ENCODE measurements around the gene RNF113A. TPM values are rescaled to one million over a fixed set of nuclear protein-coding genes. Genes with fewer than 3 reads are reported as not detected.

Gene RNF113A
- total RNA-seq, 1 donor from 2014 or later = 9.4 TPM

DNA sequence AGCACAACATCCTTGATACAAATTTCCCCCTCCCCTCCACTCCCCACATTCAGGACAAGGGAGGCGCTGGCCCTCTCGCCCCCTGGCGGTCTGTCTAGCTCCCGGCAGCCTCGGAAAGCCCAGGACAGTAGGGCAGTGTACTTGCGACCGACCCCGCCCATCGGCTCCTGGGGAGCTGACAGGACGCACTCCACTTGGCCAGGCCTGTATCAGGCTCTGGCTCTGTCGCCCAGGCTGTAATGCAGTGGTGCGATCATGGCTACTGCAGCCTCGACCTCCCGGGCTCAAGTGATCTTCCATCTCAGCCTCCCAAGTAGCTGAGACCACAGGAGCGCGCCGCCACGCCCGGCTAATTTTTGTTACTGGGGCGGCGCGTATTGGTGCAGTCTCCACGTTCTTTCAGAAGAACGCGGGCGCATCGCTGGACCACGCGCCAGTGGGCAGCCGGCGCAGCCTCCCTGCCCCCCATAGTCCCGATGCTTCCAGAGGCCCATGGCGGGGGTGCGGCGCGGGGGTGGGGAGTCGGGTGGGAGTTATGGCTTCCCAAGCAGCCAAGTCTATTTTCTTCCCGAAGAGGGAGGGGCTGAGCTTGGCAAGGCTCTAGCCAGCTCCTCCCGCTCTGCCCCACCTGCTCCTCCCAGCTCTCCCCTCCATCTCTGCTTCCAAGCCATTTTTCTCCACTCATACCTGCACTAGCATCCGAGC is 16.3 kb upstream of the RNF113A start:
- H3K4me1 ChIP-seq (ENCODE audit: control insufficient read depth in 3 of 3, insufficient read depth in 3 of 3, low read length in 3 of 3) = peaks cover 0 to 3% (median 0%) of the 10 kb centered on the region in 3 donors
- no peak overlapping the region for H3K4me3 ChIP-seq (ENCODE audit: low read length in 3 of 3)
- no peak overlapping the region for H3K9ac ChIP-seq (ENCODE audit: low read depth in 1 of 3, low read length in 3 of 3)
- H3K36me3 ChIP-seq (ENCODE audit: control insufficient read depth in 3 of 3, insufficient read depth in 3 of 3, low read length in 3 of 3) = no peaks in the 10 kb centered on the region
- no peak overlapping the region for H3K27ac ChIP-seq (ENCODE audit: low read depth, low read length)
- peaks cover 3 to 4% (median 4%) of the 10 kb centered on the region in 3 donors for H3K27me3 ChIP-seq (ENCODE audit: control insufficient read depth in 3 of 3, insufficient read depth in 3 of 3, low read length in 3 of 3)
- H3K9me3 ChIP-seq (ENCODE audit: control insufficient read depth in 3 of 3, low read length in 3 of 3) = no peaks in the 10 kb centered on the region

DNA sequence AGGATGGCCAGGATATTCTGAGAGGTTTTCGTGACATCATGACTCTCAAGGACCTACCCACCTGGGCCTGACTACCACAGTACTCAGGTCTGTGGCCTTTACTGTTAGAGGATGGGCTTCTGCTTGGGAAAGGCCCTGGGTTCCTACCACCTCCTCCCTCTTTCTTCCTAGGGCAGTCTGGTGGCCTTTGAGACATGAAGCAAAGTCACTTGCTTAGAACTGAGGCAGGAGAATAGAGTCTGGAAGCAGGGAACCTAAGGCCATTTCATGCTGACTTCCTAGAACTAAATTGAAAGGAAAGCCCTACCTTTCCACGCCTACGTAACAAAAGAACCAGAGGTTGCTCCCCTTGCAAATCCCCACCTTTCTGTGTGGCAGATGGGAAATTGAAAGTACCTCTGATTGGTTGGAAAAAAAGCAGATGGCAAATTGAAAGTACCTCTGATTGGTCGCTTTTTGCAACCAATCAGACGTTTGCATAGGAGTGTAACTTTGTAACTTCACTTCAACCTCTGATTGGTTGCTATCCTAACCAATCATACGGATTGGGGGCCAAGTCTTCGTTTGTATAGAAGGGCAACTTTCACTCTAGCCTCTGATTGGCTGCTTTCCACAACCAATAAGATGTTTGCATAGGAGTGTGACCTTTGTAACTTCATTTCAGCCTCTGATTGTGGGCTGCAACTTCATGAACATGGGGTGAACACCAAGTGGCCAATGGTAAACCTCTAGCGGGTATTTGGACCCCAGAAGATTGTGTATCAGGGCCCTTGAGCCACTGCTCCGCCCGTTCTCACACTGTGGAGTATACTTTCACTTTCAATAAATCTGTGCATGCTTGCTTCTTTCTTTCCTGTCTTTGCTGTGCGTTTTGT is 14.3 kb upstream of the RNF113A start:
- Histone ChIP-seq H3K27ac (ENCODE audit: low read depth, low read length) (no peak overlapping the region), H3K9me3 (ENCODE audit: control insufficient read depth in 3 of 3, low read length in 3 of 3) (no peaks in the 10 kb centered on the region), H3K27me3 (ENCODE audit: control insufficient read depth in 3 of 3, insufficient read depth in 3 of 3, low read length in 3 of 3) (peaks cover 3 to 4% (median 4%) of the 10 kb centered on the region in 3 donors), H3K4me3 (ENCODE audit: low read length in 3 of 3) (no peak overlapping the region), H3K4me1 (ENCODE audit: control insufficient read depth in 3 of 3, insufficient read depth in 3 of 3, low read length in 3 of 3) (peaks cover 0 to 3% (median 0%) of the 10 kb centered on the region in 3 donors), H3K36me3 (ENCODE audit: control insufficient read depth in 3 of 3, insufficient read depth in 3 of 3, low read length in 3 of 3) (no peaks in the 10 kb centered on the region), H3K9ac (ENCODE audit: low read depth in 1 of 3, low read length in 3 of 3) (no peak overlapping the region)

DNA sequence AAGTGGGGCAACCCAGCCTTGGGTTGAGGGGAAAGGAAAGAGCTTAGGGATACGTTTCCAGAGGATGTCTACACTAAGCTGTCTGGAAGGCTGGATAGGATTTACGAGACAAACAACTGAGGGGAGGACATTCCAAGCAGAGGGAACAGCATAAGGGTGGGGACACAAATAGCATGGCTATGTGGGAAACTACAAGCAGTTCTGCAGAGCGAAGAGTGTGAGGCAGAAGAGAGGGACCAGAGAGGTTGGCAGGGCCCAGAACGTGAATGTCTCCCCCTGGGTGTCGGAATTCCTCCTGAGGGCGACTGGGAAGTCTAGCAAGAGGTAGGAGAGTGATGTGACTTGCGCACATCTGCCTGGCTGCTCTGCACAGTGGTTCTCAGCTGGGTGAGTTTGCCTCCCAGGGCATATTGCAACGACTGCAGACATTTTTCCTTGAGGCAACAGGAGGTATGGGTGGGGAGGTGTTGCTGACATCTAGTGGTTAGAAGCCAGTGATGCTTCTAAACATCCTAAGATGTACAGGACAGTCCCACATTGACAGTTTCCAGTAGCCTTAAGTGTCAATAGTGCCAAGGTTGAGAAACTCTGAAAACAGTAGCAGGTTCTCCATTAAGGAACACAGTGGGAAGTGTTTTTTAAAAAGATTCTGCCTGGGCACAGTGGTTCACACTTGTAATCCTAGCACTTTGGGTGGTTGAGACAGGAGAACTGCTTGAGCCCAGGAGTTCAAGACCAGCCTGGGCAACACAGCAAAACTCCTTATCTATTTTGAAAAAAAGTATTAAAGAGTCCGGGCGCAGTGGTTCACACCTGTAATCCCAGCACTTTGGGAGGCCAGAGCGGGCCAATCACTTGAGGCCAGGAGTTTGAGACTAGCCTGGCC is 9.3 kb upstream of the RNF113A start:
- Histone ChIP-seq H3K27ac (ENCODE audit: low read depth, low read length) (no peak overlapping the region), H3K4me3 (ENCODE audit: low read length in 3 of 3) (no peak overlapping the region), H3K4me1 (ENCODE audit: control insufficient read depth in 3 of 3, insufficient read depth in 3 of 3, low read length in 3 of 3) (no peaks in the 10 kb centered on the region), H3K36me3 (ENCODE audit: control insufficient read depth in 3 of 3, insufficient read depth in 3 of 3, low read length in 3 of 3) (peaks cover 0 to 3% (median 0%) of the 10 kb centered on the region in 3 donors), H3K9ac (ENCODE audit: low read depth in 1 of 3, low read length in 3 of 3) (no peak overlapping the region), H3K27me3 (ENCODE audit: control insufficient read depth in 3 of 3, insufficient read depth in 3 of 3, low read length in 3 of 3) (no peaks in the 10 kb centered on the region), H3K9me3 (ENCODE audit: control insufficient read depth in 3 of 3, low read length in 3 of 3) (no peaks in the 10 kb centered on the region)

DNA sequence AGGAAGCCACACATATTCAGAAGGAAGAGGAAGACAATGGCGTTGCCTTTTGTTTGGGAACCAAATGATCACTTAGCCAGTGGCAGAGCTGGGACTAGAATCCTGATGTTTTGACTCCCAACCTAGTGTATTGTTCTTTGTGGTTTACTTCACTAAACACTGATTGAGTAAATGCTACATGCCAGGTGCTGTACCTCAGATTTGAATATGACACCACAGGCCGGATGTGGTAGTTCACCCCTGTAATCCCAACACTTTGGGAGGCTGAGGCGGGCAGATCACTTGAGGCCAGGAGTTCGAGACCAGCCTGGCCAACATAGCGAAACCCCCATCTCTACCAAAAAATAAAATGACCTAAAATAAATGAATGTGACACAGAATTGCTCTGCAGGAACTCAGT is 8.5 kb upstream of the RNF113A start:
- no peak overlapping the region for H3K9ac ChIP-seq (ENCODE audit: low read depth in 1 of 3, low read length in 3 of 3)
- H3K9me3 ChIP-seq (ENCODE audit: control insufficient read depth in 3 of 3, low read length in 3 of 3) = no peaks in the 10 kb centered on the region
- H3K4me3 ChIP-seq (ENCODE audit: low read length in 3 of 3) = no peak overlapping the region
- no peaks in the 10 kb centered on the region for H3K4me1 ChIP-seq (ENCODE audit: control insufficient read depth in 3 of 3, insufficient read depth in 3 of 3, low read length in 3 of 3)
- H3K27ac ChIP-seq (ENCODE audit: low read depth, low read length) = no peak overlapping the region
- H3K36me3 ChIP-seq (ENCODE audit: control insufficient read depth in 3 of 3, insufficient read depth in 3 of 3, low read length in 3 of 3) = peaks cover 0 to 3% (median 0%) of the 10 kb centered on the region in 3 donors
- no peaks in the 10 kb centered on the region for H3K27me3 ChIP-seq (ENCODE audit: control insufficient read depth in 3 of 3, insufficient read depth in 3 of 3, low read length in 3 of 3)

DNA sequence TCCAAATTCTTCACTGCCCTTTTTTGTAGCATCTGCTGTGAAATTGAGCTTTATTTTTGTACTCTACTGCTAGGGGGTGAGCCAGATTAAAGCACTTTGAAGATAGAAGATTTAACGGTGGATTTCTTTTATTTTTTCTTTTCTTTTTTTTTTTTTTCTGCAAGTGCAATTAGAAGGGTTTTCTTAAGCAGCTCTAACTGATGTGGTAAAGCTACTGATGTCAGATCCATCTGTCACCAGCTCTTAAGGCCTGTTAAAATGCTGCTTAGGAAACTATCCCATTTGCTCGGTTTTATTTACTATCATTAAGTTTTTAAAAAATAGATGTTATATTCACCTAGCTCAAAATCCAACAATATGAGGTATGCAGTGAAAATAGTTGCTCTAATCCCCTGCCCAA is 7.2 kb upstream of the RNF113A start:
- Histone ChIP-seq H3K4me1 (ENCODE audit: control insufficient read depth in 3 of 3, insufficient read depth in 3 of 3, low read length in 3 of 3) (no peaks in the 10 kb centered on the region), H3K27ac (ENCODE audit: low read depth, low read length) (no peak overlapping the region), H3K36me3 (ENCODE audit: control insufficient read depth in 3 of 3, insufficient read depth in 3 of 3, low read length in 3 of 3) (peaks cover 0 to 3% (median 0%) of the 10 kb centered on the region in 3 donors), H3K9ac (ENCODE audit: low read depth in 1 of 3, low read length in 3 of 3) (no peak overlapping the region), H3K27me3 (ENCODE audit: control insufficient read depth in 3 of 3, insufficient read depth in 3 of 3, low read length in 3 of 3) (no peaks in the 10 kb centered on the region), H3K9me3 (ENCODE audit: control insufficient read depth in 3 of 3, low read length in 3 of 3) (no peaks in the 10 kb centered on the region), H3K4me3 (ENCODE audit: low read length in 3 of 3) (no peak overlapping the region)

DNA sequence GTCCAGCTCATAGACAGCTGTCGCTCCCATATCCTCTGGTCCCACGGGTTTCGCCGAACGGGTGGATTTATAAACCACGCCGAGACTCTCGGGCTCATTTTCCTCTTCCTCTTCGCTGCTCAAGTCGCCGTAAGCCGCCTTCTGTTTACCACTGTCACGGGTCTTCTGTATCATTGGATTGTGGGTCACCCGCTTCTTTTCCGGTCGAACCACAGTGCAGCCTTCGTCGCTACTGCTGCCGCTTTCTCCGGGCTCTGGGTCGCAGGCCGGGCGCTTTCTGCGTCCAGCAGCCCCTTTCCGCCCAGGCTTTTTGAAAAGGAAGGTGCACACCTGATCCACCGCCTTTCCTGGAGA is 311 bp downstream of the RNF113A start:
- Histone ChIP-seq H3K36me3 (ENCODE audit: control insufficient read depth in 3 of 3, insufficient read depth in 3 of 3, low read length in 3 of 3) (no peaks in the 10 kb centered on the region), H3K4me1 (ENCODE audit: control insufficient read depth in 3 of 3, insufficient read depth in 3 of 3, low read length in 3 of 3) (peaks cover 7 to 18% (median 11%) of the 10 kb centered on the region in 3 donors), H3K9ac (ENCODE audit: low read depth in 1 of 3, low read length in 3 of 3) (peak overlapping the region; percentile 94 to 97 (median 95)), H3K27ac (ENCODE audit: low read depth, low read length) (peak overlapping the region; percentile 96), H3K4me3 (ENCODE audit: low read length in 3 of 3) (peak overlapping the region; percentile 85 to 89 (median 87)), H3K9me3 (ENCODE audit: control insufficient read depth in 3 of 3, low read length in 3 of 3) (no peaks in the 10 kb centered on the region), H3K27me3 (ENCODE audit: control insufficient read depth in 3 of 3, insufficient read depth in 3 of 3, low read length in 3 of 3) (no peaks in the 10 kb centered on the region)

DNA sequence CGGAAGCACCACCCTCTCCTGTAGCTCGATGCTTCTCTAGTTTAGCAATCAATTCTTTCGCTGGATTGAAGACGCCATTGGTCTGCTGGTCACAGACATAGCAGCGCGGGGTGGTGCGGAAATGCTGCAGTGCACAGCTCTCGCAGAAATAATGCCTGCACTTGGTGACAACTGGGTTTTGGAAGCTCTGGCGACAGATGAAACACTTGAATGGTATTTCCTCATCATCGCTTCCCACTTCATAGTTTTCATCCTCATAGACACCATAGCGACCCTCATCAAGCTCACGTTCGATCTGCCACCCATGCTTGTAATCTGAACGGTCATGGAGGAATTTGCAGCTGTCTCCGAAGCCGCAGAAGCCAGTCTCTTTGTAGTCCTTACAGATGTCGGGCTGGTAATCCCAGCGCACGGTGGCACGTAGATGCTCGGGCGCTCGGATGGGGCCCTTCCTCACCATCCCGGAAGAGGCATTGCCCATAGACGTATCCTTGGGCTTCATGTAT is 854 bp downstream of the RNF113A start:
- peak overlapping the region; percentile 96 for H3K27ac ChIP-seq (ENCODE audit: low read depth, low read length)
- H3K4me3 ChIP-seq (ENCODE audit: low read length in 3 of 3) = peak overlapping the region; percentile 85 to 89 (median 87)
- H3K4me1 ChIP-seq (ENCODE audit: control insufficient read depth in 3 of 3, insufficient read depth in 3 of 3, low read length in 3 of 3) = peaks cover 7 to 18% (median 11%) of the 10 kb centered on the region in 3 donors
- no peaks in the 10 kb centered on the region for H3K9me3 ChIP-seq (ENCODE audit: control insufficient read depth in 3 of 3, low read length in 3 of 3)
- H3K9ac ChIP-seq (ENCODE audit: low read depth in 1 of 3, low read length in 3 of 3) = peak overlapping the region; percentile 94 to 97 (median 95)
- no peaks in the 10 kb centered on the region for H3K27me3 ChIP-seq (ENCODE audit: control insufficient read depth in 3 of 3, insufficient read depth in 3 of 3, low read length in 3 of 3)
- no peaks in the 10 kb centered on the region for H3K36me3 ChIP-seq (ENCODE audit: control insufficient read depth in 3 of 3, insufficient read depth in 3 of 3, low read length in 3 of 3)

DNA sequence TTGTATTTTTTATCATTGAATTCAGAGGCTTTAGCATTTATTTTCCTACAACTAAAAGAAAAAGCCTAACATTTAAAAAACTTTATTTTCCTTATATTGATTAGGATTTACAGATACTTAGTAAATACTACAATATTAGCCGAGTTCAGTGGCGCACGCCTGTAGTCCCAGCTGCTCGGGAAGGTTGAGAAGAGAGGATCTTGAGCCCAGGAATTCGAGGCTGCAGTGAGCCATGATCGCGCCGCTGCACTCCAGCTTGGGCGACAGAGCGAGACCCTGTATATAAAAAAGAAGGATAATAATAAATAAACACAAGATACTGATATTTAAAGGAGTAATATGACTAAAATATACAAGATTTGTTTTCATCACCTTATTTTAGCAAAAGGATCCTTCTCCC is 18.1 kb downstream of the RNF113A start:
- H3K9ac ChIP-seq (ENCODE audit: low read depth in 1 of 3, low read length in 3 of 3) = peak overlapping the region; percentile 64 to 80 (median 78)
- H3K4me3 ChIP-seq (ENCODE audit: low read length in 3 of 3) = peak overlapping the region; percentile 48 to 85 (median 81)
- H3K36me3 ChIP-seq (ENCODE audit: control insufficient read depth in 3 of 3, insufficient read depth in 3 of 3, low read length in 3 of 3) = no peaks in the 10 kb centered on the region
- H3K9me3 ChIP-seq (ENCODE audit: control insufficient read depth in 3 of 3, low read length in 3 of 3) = no peaks in the 10 kb centered on the region
- H3K27ac ChIP-seq (ENCODE audit: low read depth, low read length) = peak overlapping the region; percentile 87
- no peaks in the 10 kb centered on the region for H3K27me3 ChIP-seq (ENCODE audit: control insufficient read depth in 3 of 3, insufficient read depth in 3 of 3, low read length in 3 of 3)
- no peaks in the 10 kb centered on the region for H3K4me1 ChIP-seq (ENCODE audit: control insufficient read depth in 3 of 3, insufficient read depth in 3 of 3, low read length in 3 of 3)

Data from skeletal muscle tissue (tissue), 4 donors.